MM.1S (cell line): Measurements from ENCODE around the gene PRKG1.

Experiments used
- CTCF ChIP-seq: fragments of 300-600 bp; sonication (generic); IDR thresholded peaks from 2 replicates; pipeline ENCODE4 v1.5.1; 2016; ENCODE audit warnings: antibody characterized with exemption, low read length, mixed read lengths
- EZH2phosphoT487 ChIP-seq: fragments of 300-600 bp; sonication (generic); IDR thresholded peaks from 2 replicates; pipeline ENCODE4 v1.6.1; 2018; ENCODE audit warnings: antibody characterized with exemption, low read length

GRCh38 chr10:52019656-52020055, 945.4 kb downstream of the PRKG1 start:
- TF ChIP-seq CTCF (no peak), EZH2phosphoT487 (no peak)
